Uterus (tissue), 4 donors: ENCODE data around the gene IZUMO3. TPM values are rescaled to one million over a fixed set of nuclear protein-coding genes. Genes with fewer than 3 reads are reported as not detected.

ENCODE experiments used
- DNase-seq, 2 donors: peaks; one replicate each; pipeline ENCODE4 v3.0.0-alpha.2; 2019 to 2020
- H3K27ac ChIP-seq, 2 donors: fragments of 200-600 bp; sonication (generic); 1 replicate in 1 of 2; 2 replicates in 1 of 2; pipeline ENCODE4 v1.5.1; 2016 to 2018
- H3K27me3 ChIP-seq, 2 donors: fragments of 200-600 bp; sonication (generic); one replicate each; pipeline ENCODE4 v1.5.1; 2018 to 2019; ENCODE audit warnings: control low read depth in 1 of 2
- H3K36me3 ChIP-seq, 2 donors: fragments of 200-600 bp; sonication (generic); one replicate each; pipeline ENCODE4 v1.5.1; 2019; ENCODE audit warnings: control low read depth in 1 of 2
- H3K4me1 ChIP-seq, 2 donors: fragments of 200-600 bp; sonication (generic); one replicate each; pipeline ENCODE4 v1.5.1; 2018 to 2019; ENCODE audit warnings: control low read depth in 1 of 2
- H3K4me3 ChIP-seq, 2 donors: fragments of 200-600 bp; sonication (generic); 1 replicate in 1 of 2; 2 replicates in 1 of 2; pipeline ENCODE4 v1.5.1; 2018 to 2019; ENCODE audit warnings: mild to moderate bottlenecking in 1 of 2
- H3K9me3 ChIP-seq, 2 donors: fragments of 200-600 bp; sonication (generic); one replicate each; pipeline ENCODE4 v1.5.1; 2019; ENCODE audit warnings: control low read depth in 1 of 2
- CTCF ChIP-seq, 4 experiments: fragments of 200-600 bp in 2 of 4; fragments of 450-650 bp in 2 of 4; sonication (generic) in 2 of 4; IDR thresholded peaks; one replicate each; pipeline ENCODE4 v1.5.1; 2016 to 2019; ENCODE audit warnings: antibody characterized with exemption in 4 of 4, mild to moderate bottlenecking in 2 of 4, moderate library complexity in 1 of 4
- POLR2A ChIP-seq, 2 donors: fragments of 450-650 bp; IDR thresholded peaks; one replicate each; pipeline ENCODE4 v1.6.1; 2016; ENCODE audit warnings: antibody characterized with exemption in 2 of 2, mild to moderate bottlenecking in 1 of 2, moderate library complexity in 1 of 2
- intact Hi-C: fragments of 100-400 bp; cut with DNase I; formaldehyde crosslinking; loops from one replicate; pipeline ENCODE4 v1.15.1; 2023; ENCODE audit warnings: low total_unique reads
- total RNA-seq, 4 donors: library from RNA; depleted of rRNA in 3 of 4; stranded (reverse); fragments of >200 nt in 3 of 4; gene quantifications; one replicate each; pipeline versions ENCODE4 v1.1.0 to v1.2.4, GENCODE V29; 2014 to 2023
- donor health status: DM: yes; HTN: yes; CAD: no.

The IZUMO3 gene
- total RNA-seq, 4 donors from 2014 or later = not detected

GRCh38 chr9:24572406-24572805, 26.7 kb upstream of the IZUMO3 start:
- intact Hi-C loops = no loop called here

GRCh38 chr9:24561957-24562356, 16.3 kb upstream of the IZUMO3 start:
- Histone ChIP-seq H3K27ac (no peak overlapping the region), H3K36me3 (no peaks in the 10 kb centered on the region), H3K9me3 (no peaks in the 10 kb centered on the region), H3K4me1 (no peaks in the 10 kb centered on the region), H3K27me3 (no peaks in the 10 kb centered on the region), H3K4me3 (no peak overlapping the region)
- intact Hi-C loops = no loop called here
- TF ChIP-seq CTCF (IDR thresholded peaks at IDR 0.05) = no peak
- TF ChIP-seq POLR2A (IDR thresholded peaks at IDR 0.05) = no peak
- DNase-seq = no peak

More at GRCh38 chr9:24572406-24572805, 26.7 kb upstream of the IZUMO3 start:
- Histone ChIP-seq H3K9me3 (no peaks in the 10 kb centered on the region), H3K4me1 (no peaks in the 10 kb centered on the region), H3K36me3 (no peaks in the 10 kb centered on the region), H3K27me3 (no peaks in the 10 kb centered on the region), H3K4me3 (no peak overlapping the region), H3K27ac (no peak overlapping the region)
- TF ChIP-seq POLR2A (IDR thresholded peaks at IDR 0.05) (no peak), CTCF (IDR thresholded peaks at IDR 0.05) (no peak)
- DNase-seq = no peak

- H3K27me3 ChIP-seq = no peaks in the 10 kb centered on the region
- no peak overlapping the region for H3K27ac ChIP-seq
- no peaks in the 10 kb centered on the region for H3K4me1 ChIP-seq
- intact Hi-C loops = no loop called here
- TF ChIP-seq CTCF (IDR thresholded peaks at IDR 0.05) = no peak
- TF ChIP-seq POLR2A (IDR thresholded peaks at IDR 0.05) = no peak
- H3K9me3 ChIP-seq = no peaks in the 10 kb centered on the region
- H3K36me3 ChIP-seq = no peaks in the 10 kb centered on the region
- no peak overlapping the region for H3K4me3 ChIP-seq
- no peak for DNase-seq
Observed at GRCh38 chr9:24553183-24553552, 7.5 kb upstream of the IZUMO3 start.

- H3K4me1 ChIP-seq = no peaks in the 10 kb centered on the region
- no peak for DNase-seq
- no peaks in the 10 kb centered on the region for H3K27me3 ChIP-seq
- no peaks in the 10 kb centered on the region for H3K9me3 ChIP-seq
- H3K4me3 ChIP-seq = no peak overlapping the region
- intact Hi-C loops = no loop called here
- TF ChIP-seq CTCF (IDR thresholded peaks at IDR 0.05) (no peak), POLR2A (IDR thresholded peaks at IDR 0.05) (no peak)
- H3K36me3 ChIP-seq = no peaks in the 10 kb centered on the region
- no peak overlapping the region for H3K27ac ChIP-seq
Observed at GRCh38 chr9:24552526-24553182, 7.0 kb upstream of the IZUMO3 start.

- Histone ChIP-seq H3K4me1 (no peaks in the 10 kb centered on the region), H3K4me3 (no peak overlapping the region), H3K27me3 (no peaks in the 10 kb centered on the region), H3K36me3 (no peaks in the 10 kb centered on the region), H3K27ac (no peak overlapping the region), H3K9me3 (no peaks in the 10 kb centered on the region)
- intact Hi-C loops = no loop called here
- no peak for TF ChIP-seq CTCF (IDR thresholded peaks at IDR 0.05)
- no peak for TF ChIP-seq POLR2A (IDR thresholded peaks at IDR 0.05)
- no peak for DNase-seq
Observed at GRCh38 chr9:24545285-24545684, 412 bp downstream of the IZUMO3 start.
